GM18867 (cell line): Measurements from ENCODE around the gene CEP170B.
"Not testable (repeated sequence)": the region's sequence is repeated elsewhere in the genome, so short reads cannot be mapped to it uniquely, and the experiment has no call there.

Source experiments
- ATAC-seq: cut with Tn5 transposase; IDR thresholded peaks from one replicate; pipeline ENCODE4 v1.9.1; 2021; ENCODE audit warnings: mild to moderate bottlenecking, moderate library complexity; ENCODE audit not compliant: unreplicated experiment

CEP170B gene

GRCh38 chr14:104903990-104904389 lies 38.9 kb downstream of the CEP170B start:
- no peak for ATAC-seq

GRCh38 chr14:104904650-104905578 lies 39.8 kb downstream of the CEP170B start:
- not testable (repeated sequence) for ATAC-seq

DNA sequence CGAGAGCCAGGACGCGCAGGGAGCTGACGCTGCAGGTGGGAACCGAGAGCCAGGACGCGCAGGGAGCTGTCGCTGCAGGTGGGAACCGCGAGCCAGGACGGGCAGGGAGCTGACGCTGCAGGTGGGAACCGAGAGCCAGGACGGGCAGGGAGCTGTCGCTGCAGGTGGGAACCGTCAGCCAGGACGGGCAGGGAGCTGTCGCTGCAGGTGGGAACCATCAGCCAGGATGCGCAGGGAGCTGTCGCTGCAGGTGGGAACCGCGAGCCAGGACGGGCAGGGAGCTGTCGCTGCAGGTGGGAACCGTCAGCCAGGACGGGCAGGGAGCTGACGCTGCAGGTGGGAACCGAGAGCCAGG lies 40.5 kb downstream of the CEP170B start:
- not testable (repeated sequence) for ATAC-seq

DNA sequence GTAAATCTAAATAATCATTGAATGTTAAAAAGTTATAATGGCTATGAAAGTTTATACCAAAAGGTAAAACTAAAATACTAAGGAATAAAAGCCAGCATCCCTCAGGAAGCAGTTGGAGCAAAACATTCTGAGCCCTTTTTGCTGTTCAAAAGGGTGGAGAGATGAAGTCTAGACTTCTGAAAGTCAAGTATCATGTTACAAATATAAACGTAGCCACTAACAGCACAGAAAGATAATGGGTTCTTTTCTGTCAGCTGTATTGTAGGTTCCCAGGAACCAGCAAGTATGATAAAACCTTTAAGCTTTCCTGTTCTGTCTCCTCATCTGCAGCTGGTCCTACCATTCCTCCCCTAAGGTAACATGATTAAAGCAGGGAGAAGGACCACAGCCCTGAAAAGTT lies 43.2 kb downstream of the CEP170B start:
- ATAC-seq: no peak

DNA sequence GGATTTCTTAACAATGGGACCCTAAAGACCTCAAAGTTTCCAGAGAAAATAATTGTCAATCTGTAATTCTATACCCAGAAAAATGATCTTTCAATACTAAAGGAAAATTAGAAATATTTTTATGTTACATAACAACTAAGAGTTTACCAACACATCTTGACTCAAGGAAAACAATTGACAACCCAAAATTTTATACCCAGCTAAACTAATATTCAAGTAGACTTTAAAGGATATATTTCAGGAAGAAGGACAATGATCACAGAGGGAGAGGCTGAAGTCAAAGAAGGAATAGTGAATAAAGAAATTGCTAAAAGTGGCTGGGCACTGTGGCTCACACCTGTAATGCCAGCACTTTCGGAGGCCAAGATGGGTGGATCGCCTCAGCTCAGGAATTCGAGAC lies 47.0 kb downstream of the CEP170B start:
- no peak for ATAC-seq

GRCh38 chr14:104913435-104913834 lies 48.4 kb downstream of the CEP170B start:
- ATAC-seq: no peak

- ATAC-seq: no peak
These were observed 52.0 kb downstream of the CEP170B start for GRCh38 chr14:104917116-104917515.

DNA sequence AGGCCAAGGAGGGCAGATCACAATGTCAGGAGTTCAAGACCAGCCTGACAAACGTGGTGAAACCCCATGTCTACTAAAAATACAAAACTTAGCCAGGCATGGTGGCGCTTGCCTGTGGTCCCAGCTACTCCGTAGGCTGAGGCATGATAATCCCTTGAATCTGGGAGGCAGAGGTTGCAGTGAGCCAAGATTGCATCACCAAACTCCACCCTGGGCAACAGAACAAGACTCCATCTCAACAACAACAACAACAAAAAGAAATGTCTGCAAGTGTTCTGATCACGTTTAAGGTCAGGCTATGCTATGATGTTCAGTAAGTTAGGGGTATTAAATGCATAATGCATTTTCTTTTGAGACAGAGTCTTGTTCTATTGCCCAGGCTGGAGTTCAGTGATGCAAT lies 52.9 kb downstream of the CEP170B start:
- no peak for ATAC-seq

- ATAC-seq: not testable (repeated sequence)
These were observed 54.3 kb downstream of the CEP170B start for GRCh38 chr14:104919152-104919992.

- no peak for ATAC-seq
These were observed 54.9 kb downstream of the CEP170B start for GRCh38 chr14:104919993-104920315.

DNA sequence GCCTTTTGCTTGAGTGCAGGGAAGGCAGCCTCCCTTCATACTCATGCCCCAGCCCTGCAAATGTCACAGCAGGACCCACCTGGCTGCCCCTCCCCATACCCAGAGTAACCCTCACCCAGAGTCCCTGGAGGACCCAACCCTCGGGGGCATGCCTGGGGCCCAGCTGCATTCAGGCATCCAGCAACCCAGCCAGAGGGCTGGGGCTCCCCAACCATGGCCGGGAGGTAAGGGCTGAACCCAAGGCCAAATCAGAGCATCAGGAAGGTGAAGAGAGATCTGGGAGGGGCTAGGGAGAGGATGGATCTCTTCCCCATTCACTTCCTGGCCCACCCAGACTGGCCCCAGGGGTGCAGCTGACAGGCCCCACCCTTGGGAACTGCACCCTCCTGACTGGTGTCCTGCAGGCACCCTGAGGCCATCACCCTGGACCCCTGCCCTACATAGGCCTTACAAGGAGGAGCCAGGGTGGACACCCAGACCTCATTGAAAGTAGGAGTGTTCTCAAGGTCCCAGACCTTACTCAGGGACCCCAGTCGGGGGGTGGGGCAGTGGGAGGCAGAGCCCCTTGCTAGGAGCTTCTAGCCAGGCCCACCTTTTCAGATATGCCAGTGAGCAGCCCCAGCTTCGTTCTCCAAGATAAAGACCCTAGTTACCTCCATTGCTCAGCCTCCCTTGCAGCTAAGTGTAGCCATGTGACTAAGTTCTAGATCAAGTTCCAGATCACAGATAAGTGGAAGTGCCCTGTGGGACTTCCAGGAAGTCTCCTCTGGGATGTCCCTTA lies 58.8 kb downstream of the CEP170B start:
- no peak for ATAC-seq

DNA sequence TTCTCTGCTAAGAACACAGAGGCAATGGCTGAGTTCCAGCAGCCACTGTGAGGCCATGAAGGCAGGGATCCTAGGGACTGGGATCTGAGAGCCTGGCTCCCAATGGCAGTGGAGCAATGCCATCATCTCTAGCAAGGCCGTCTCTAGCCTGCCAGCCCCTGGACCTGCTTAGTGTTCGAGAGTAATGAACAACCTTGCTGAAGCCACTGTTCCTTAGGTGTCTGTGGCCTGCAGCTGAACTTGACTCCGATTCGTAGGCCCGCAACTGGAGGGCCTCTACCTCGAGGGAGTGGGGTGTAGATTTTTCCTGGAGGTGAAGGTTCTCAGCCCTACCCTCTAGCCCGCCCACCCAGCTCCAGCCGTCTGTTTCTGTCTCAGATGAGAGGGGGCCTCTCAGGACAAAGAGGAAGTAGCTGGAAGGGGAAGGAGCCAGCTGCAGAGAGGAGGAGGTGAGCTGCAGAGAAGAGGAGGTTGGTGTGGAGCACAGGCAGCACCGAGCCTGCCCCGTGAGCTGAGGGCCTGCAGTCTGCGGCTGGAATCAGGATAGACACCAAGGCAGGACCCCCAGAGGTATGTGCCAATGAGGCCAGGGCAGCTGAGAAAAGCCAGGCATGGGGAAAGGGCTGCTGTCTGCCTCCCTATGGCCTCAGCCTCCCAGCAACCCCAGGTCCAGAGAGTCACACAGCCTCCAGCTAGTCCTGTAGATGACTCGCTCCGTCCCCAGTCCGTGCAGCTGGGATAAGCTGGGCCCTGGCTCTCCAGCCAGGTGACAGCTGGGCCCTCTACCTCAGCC lies 59.5 kb downstream of the CEP170B start, which contains the start of gene PLD4:
TSS of gene PLD4 (plus strand) at position 459 of the 793 bp plus-strand sequence. CDS start 2,262 bp downstream, outside the sequence.
- ATAC-seq: no peak

- ATAC-seq: no peak
These were observed 60.3 kb downstream of the CEP170B start for GRCh38 chr14:104925214-104925854.

DNA sequence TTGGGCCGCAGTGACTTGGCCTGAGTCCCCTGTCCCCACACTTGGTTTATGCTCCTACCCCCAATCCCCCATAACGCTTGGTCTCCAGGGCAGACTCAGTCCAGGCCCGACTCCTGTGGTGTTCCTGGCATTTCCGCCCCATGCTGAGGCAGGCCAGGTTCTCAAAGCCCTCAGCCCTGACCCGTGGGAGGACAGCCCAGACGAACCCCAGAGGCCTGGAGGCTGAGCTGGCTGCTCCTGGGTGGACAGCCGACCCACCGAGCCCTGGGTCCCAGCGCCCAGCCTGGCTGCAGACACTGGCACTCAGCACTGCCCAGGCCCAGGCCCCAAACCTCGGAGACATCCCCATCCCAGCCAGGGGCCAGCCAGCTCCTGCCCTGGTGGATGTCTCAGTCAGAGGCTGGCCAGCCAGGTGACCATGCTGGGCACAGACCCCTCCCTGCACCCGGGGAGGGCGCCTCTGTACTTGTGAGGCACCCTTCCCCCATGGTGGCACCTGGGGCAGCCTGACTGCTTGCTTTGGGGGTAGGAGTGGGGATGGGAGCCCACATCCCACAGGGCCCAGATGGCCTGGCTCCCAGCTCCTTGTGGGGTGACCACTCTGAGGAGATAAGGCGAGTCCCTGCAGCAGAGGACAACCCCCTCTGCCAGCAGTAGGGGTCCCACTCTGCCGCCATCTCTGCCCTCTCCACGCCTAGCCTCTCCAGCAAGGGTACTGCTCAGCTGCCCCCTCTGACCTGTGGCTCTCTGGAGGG lies 61.0 kb downstream of the CEP170B start:
- peak; percentile 17 for ATAC-seq

DNA sequence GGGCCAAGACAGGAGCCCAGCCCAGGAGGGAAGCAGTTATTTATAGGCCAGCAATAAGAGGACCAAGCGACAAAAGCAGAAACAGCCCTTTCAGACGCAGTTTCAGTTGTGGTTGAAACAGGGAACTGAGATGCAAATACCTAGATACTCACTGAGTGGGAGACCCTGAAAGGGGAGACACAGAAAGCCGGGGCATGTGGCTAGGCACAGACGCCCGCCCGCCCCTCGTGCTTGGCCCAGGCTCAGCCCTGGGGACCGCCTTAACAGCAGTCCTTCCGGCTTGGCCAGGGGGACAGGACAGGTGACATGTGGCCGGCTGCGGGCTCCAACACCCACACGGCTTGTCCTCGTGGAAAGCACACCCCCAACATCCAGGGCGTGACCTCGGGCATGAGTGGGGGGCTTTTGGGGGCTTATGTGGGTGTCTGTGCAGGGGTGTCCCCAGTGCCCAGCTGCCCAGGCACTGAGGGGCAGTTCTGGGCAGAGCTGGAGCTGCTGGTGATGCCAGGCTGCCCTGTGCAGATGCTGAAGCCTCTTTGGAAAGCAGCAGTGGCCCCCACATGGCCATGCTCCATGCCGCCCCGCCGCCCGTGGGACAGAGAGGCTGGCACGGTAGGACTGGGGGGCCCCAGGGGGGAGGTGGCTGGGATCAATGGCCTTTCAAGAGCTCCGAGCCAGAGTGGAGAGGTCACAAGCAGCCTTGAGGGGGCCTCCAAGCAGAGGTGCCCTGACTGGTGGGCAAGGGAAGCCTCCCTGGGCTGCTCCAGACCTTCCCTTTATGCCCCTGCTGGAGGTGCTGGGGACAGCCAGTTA lies 61.8 kb downstream of the CEP170B start:
- peak; percentile 83 for ATAC-seq

- no peak for ATAC-seq
These were observed 62.4 kb downstream of the CEP170B start for GRCh38 chr14:104927432-104927816.

DNA sequence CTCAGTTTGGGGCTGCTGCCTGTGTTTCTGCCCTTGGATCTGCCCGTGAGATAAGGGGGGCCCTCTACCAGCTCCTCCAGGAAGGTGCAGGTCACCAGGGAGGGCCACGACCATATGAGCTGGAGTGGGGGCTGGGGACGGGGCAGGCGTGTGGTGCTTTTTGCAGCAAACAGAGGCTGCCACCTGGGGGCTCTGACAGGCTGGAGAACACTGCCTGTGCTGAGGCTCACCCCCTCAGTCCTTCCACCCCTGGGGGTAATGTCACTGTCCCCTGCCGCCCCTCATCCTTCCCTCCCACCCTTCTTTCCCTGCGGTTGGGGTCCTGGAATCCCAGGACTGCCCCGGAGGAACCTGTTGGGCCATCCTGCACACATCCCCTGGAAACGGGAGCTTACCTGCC lies 62.8 kb downstream of the CEP170B start:
- ATAC-seq: no peak

DNA sequence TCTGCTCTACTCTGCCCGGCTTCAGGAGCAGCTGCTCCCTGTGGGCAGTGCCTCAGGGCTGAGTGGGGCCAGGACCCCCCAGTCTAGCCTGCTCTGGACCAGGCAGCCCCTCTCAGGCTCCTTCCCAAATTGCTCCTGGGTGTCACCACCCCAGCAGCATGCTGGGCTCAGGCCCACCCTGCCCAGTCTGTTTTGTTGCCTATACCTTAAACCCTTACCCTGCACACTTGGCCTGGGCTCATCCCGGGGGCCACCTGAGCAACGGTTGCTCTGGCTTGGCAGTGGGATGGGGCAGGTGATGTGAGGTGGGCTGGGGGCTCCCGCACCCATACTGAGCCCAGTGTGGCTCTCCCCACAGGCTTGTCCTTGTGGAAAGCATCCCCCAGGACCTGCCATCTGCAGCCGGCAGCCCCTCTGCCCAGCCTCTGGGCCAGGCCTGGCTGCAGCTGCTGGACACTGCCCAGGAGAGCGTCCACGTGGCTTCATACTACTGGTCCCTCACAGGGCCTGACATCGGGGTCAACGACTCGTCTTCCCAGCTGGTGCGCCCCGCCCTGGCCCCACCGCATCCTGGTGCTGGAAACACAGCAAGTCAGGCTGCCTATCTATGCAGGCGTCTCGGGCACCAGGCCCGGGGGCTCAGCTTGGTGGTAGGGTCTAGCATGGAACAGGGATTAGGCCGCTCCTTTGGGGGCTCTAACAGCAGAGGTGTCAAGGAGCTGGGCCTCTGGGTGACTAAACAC lies 63.5 kb downstream of the CEP170B start:
- ATAC-seq: no peak
